HEK293 (cell line): ENCODE results near the gene FBXO2.

ENCODE experiments used
- CTCF ChIA-PET: fragments of 350-600 bp; formaldehyde crosslinking; extraction: SDS; loops from one replicate; lab custom pipeline; 2021; ENCODE audit warnings: antibody characterized with exemption; lab: Yijun Ruan, JAX
- POLR2A ChIA-PET: fragments of 300-600 bp; formaldehyde crosslinking; extraction: SDS; loops from one replicate; lab custom pipeline; 2020; ENCODE audit warnings: antibody characterized with exemption, inconsistent platforms; lab: Yijun Ruan, JAX
- H3K27ac ChIP-seq: fragments of 200-500 bp; sonication (Bioruptor generic); 2 replicates; pipeline ENCODE4 v1.5.1; 2014; ENCODE audit warnings: low read depth, low read length, control low read depth, inconsistent platforms; ENCODE audit errors: extremely low read depth
- H3K36me3 ChIP-seq, 2 experiments: fragments of 200-500 bp in 1 of 2; sonication (Bioruptor generic) in 1 of 2; 1 replicate in 1 of 2; 2 replicates in 1 of 2; pipeline ENCODE4 v1.5.1; 2014 to 2017; ENCODE audit warnings: inconsistent platforms in 2 of 2, low read length in 2 of 2; ENCODE audit not compliant: control insufficient read depth in 2 of 2, insufficient read depth in 1 of 2
- H3K4me1 ChIP-seq: fragments of 200-500 bp; sonication (Bioruptor generic); 2 replicates; pipeline ENCODE4 v1.5.1; 2014; ENCODE audit warnings: mild to moderate bottlenecking, low read length, inconsistent platforms; ENCODE audit not compliant: control insufficient read depth, insufficient read depth
- H3K4me3 ChIP-seq: 2 replicates; pipeline ENCODE4 v1.5.1; 2011; ENCODE audit warnings: low read depth, mild to moderate bottlenecking, control low read depth, low read length, moderate library complexity
- H3K9me3 ChIP-seq: fragments of 200-500 bp; sonication (Bioruptor generic); 2 replicates; pipeline ENCODE4 v1.5.1; 2014; ENCODE audit warnings: low read depth, low read length, inconsistent platforms; ENCODE audit not compliant: control insufficient read depth, insufficient read depth
- EGR2 ChIP-seq: fragments of 450-650 bp; formaldehyde crosslinking; IDR thresholded peaks from 2 replicates; pipeline ENCODE4 v1.5.1; 2016; ENCODE audit warnings: low read depth, missing biosample characterization, missing genetic modification characterization
- KLF16 ChIP-seq: fragments of 450-650 bp; formaldehyde crosslinking; IDR thresholded peaks from 2 replicates; pipeline ENCODE4 v1.5.1; 2017; ENCODE audit warnings: missing biosample characterization, missing genetic modification characterization
- OVOL3 ChIP-seq: fragments of 450-650 bp; formaldehyde crosslinking; IDR thresholded peaks from 2 replicates; pipeline ENCODE4 v1.5.1; 2016; ENCODE audit warnings: missing biosample characterization, missing genetic modification characterization
- PRDM2 ChIP-seq: fragments of 450-650 bp; formaldehyde crosslinking; IDR thresholded peaks from 2 replicates; pipeline ENCODE4 v1.5.1; 2016; ENCODE audit warnings: missing biosample characterization, missing genetic modification characterization, borderline replicate concordance
- TRIM28 ChIP-seq: IDR thresholded peaks from 2 replicates; pipeline ENCODE4 v1.6.1; 2011; ENCODE audit warnings: low read length, control low read depth, borderline replicate concordance
- WT1 ChIP-seq: fragments of 450-650 bp; formaldehyde crosslinking; IDR thresholded peaks from 2 replicates; pipeline ENCODE4 v1.5.1; 2016; ENCODE audit warnings: missing biosample characterization, missing genetic modification characterization
- YY2 ChIP-seq: fragments of 450-650 bp; formaldehyde crosslinking; IDR thresholded peaks from 2 replicates; pipeline ENCODE4 v1.5.1; 2016; ENCODE audit warnings: missing biosample characterization, missing genetic modification characterization
- ZNF157 ChIP-seq: fragments of 450-650 bp; formaldehyde crosslinking; IDR thresholded peaks from 2 replicates; pipeline ENCODE4 v1.5.1; 2016; ENCODE audit warnings: missing biosample characterization, missing genetic modification characterization
- ZNF174 ChIP-seq: fragments of 450-650 bp; formaldehyde crosslinking; IDR thresholded peaks from 2 replicates; pipeline ENCODE4 v1.5.0; 2017; ENCODE audit warnings: missing biosample characterization, mild to moderate bottlenecking, missing genetic modification characterization
- ZNF175 ChIP-seq: fragments of 450-650 bp; formaldehyde crosslinking; IDR thresholded peaks from 2 replicates; pipeline ENCODE4 v1.5.1; 2016; ENCODE audit warnings: missing biosample characterization, missing genetic modification characterization
- ZNF221 ChIP-seq: fragments of 450-650 bp; formaldehyde crosslinking; IDR thresholded peaks from 2 replicates; pipeline ENCODE4 v1.5.1; 2017; ENCODE audit warnings: missing biosample characterization, missing genetic modification characterization, borderline replicate concordance
- ZNF239 ChIP-seq: fragments of 450-650 bp; formaldehyde crosslinking; IDR thresholded peaks from 2 replicates; pipeline ENCODE4 v1.5.1; 2016; ENCODE audit warnings: missing biosample characterization, missing genetic modification characterization
- ZNF248 ChIP-seq: fragments of 450-650 bp; formaldehyde crosslinking; IDR thresholded peaks from 2 replicates; pipeline ENCODE4 v1.5.1; 2017; ENCODE audit warnings: missing biosample characterization, missing genetic modification characterization
- ZNF26 ChIP-seq: fragments of 450-650 bp; formaldehyde crosslinking; IDR thresholded peaks from 2 replicates; pipeline ENCODE4 v1.5.1; 2016; ENCODE audit warnings: missing biosample characterization, missing genetic modification characterization
- ZNF302 ChIP-seq: fragments of 450-650 bp; formaldehyde crosslinking; IDR thresholded peaks from 2 replicates; pipeline ENCODE4 v1.5.1; 2016; ENCODE audit warnings: missing biosample characterization, missing genetic modification characterization, low read depth
- ZNF324 ChIP-seq: fragments of 450-650 bp; formaldehyde crosslinking; IDR thresholded peaks from 2 replicates; pipeline ENCODE4 v1.5.1; 2016; ENCODE audit warnings: missing biosample characterization, missing genetic modification characterization
- ZNF600 ChIP-seq: fragments of 450-650 bp; formaldehyde crosslinking; IDR thresholded peaks from 2 replicates; pipeline ENCODE4 v1.5.1; 2016; ENCODE audit warnings: missing biosample characterization, missing genetic modification characterization
- ZNF621 ChIP-seq: fragments of 450-650 bp; formaldehyde crosslinking; IDR thresholded peaks from 2 replicates; pipeline ENCODE4 v1.5.1; 2017; ENCODE audit warnings: missing biosample characterization, missing genetic modification characterization
- ZNF645 ChIP-seq: fragments of 450-650 bp; formaldehyde crosslinking; IDR thresholded peaks from 2 replicates; pipeline ENCODE4; 2016; ENCODE audit warnings: missing biosample characterization, missing genetic modification characterization
- ZNF747 ChIP-seq: fragments of 450-650 bp; formaldehyde crosslinking; IDR thresholded peaks from 2 replicates; pipeline ENCODE4 v1.5.1; 2016; ENCODE audit warnings: missing biosample characterization, missing genetic modification characterization
- ZNF843 ChIP-seq: fragments of 450-650 bp; formaldehyde crosslinking; IDR thresholded peaks from 2 replicates; pipeline ENCODE4 v1.5.1; 2016; ENCODE audit warnings: missing biosample characterization, missing genetic modification characterization
- ZSCAN18 ChIP-seq: fragments of 450-650 bp; formaldehyde crosslinking; IDR thresholded peaks from 2 replicates; pipeline ENCODE4 v1.5.1; 2016; ENCODE audit warnings: missing biosample characterization, missing genetic modification characterization

Gene FBXO2

GRCh38 chr1:11620924-11621323, 33.3 kb downstream of the FBXO2 start:
- CTCF ChIA-PET: interaction anchor here (0.6 kb wide), 1 partner anchor 13 kb away, joined by 4 read pairs; no protein-coding TSS in a partner anchor
- no peaks in the 10 kb centered on the region for H3K9me3 ChIP-seq

GRCh38 chr1:11620405-11620804, 33.8 kb downstream of the FBXO2 start:
- Histone ChIP-seq H3K36me3 (no peaks in the 10 kb centered on the region), H3K27ac (no peak overlapping the region), H3K9me3 (no peaks in the 10 kb centered on the region), H3K4me1 (no peaks in the 10 kb centered on the region), H3K4me3 (no peak overlapping the region)
- TF ChIP-seq ZNF175 (tag by site-specific recombination) (no peak), ZNF302 (tag by site-specific recombination) (no peak), ZNF600 (no peak), ZNF174 (no peak), ZNF324 (no peak), ZNF248 (tag by site-specific recombination) (no peak), ZNF26 (tag by site-specific recombination) (no peak), OVOL3 (tag by site-specific recombination) (no peak), ZNF239 (no peak), ZNF645 (tag by site-specific recombination) (no peak), EGR2 (tag by site-specific recombination) (no peak), WT1 (tag by site-specific recombination) (no peak)
- POLR2A ChIA-PET: no interaction called here
- CTCF ChIA-PET: interaction anchor here (0.6 kb wide), 1 partner anchor 13 kb away, joined by 4 read pairs; no protein-coding TSS in a partner anchor

More at GRCh38 chr1:11620924-11621323, 33.3 kb downstream of the FBXO2 start:
- no peaks in the 10 kb centered on the region for H3K4me1 ChIP-seq
- no peaks in the 10 kb centered on the region for H3K36me3 ChIP-seq
- no peak overlapping the region for H3K4me3 ChIP-seq
- H3K27ac ChIP-seq: no peak overlapping the region
- no peak for TF ChIP-seq ZNF157
- no peak for TF ChIP-seq KLF16 (tag by site-specific recombination)
- no peak for TF ChIP-seq ZNF621 (tag by site-specific recombination)
- TF ChIP-seq ZSCAN18 (tag by site-specific recombination): no peak
- TF ChIP-seq ZNF747 (tag by site-specific recombination): no peak
- no peak for TF ChIP-seq PRDM2
- no peak for TF ChIP-seq TRIM28
- TF ChIP-seq ZNF221 (tag by site-specific recombination): no peak
- no peak for TF ChIP-seq ZNF843 (tag by site-specific recombination)
- no peak for TF ChIP-seq YY2 (tag by site-specific recombination)
- POLR2A ChIA-PET: no interaction called here
